Measurements from ENCODE around the gene STPG1. TPM values are rescaled to one million over a fixed set of nuclear protein-coding genes. Genes with fewer than 3 reads are reported as not detected.

Gene STPG1
- total RNA-seq, 1 donor from 2014 or later = 13.1 TPM

DNA sequence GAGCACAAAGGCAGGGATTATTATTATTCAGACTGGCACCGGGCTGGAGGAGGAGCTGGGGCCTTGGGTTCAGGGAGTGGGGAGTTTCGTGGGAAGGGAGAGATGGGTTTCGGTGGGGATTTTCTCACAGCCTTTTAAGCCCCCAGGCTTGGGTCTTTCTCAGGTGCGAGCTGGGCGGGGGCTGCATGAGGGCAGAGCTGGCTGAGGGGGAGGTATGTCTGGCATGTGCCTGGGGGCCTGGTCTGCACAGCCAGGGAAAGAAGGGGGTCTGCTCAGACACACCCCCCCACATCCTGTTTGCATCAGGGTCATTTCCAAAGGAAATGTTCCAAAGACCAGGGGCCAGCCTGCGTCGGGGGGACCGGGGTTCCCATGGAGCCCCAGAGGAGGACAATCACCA lies 72.8 kb downstream of the STPG1 start:
- H3K4me3 ChIP-seq = no peak overlapping the region
- DNase-seq (no peak), ATAC-seq (no peak)
- intact Hi-C loops (cut with DNase I) = no loop called here
- H3K27ac ChIP-seq = no peak overlapping the region
- no peaks in the 10 kb centered on the region for H3K4me1 ChIP-seq
- H3K27me3 ChIP-seq (ENCODE audit: low read depth) = no peaks in the 10 kb centered on the region
- H3K9me3 ChIP-seq = no peaks in the 10 kb centered on the region
- no peak for TF ChIP-seq CTCF (IDR thresholded peaks at IDR 0.05)
- no peaks in the 10 kb centered on the region for H3K36me3 ChIP-seq

DNA sequence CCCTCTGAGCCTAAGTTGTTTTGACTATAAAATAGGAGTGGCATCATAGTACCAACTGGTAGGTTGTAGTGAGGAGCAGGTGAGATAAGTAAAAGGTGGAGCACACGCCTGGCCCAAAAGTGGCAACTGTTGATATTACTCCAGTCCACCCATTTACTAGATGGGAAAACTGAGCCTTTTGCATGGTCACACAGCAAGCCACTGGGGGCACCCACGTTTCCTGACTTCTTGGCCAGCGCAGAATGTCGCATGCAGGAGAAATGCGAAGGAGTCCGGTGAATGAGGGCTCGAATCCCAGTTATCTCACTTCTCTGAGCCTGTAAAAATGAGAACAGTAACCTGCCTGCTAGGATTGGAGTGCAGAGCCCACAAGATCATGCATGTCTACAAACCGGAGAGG lies 73.6 kb downstream of the STPG1 start:
- DNase-seq = no peak
- Histone ChIP-seq H3K36me3 (no peaks in the 10 kb centered on the region), H3K4me1 (no peaks in the 10 kb centered on the region), H3K27ac (no peak overlapping the region), H3K27me3 (ENCODE audit: low read depth) (no peaks in the 10 kb centered on the region), H3K9me3 (no peaks in the 10 kb centered on the region), H3K4me3 (no peak overlapping the region)
- ATAC-seq = no peak
- TF ChIP-seq CTCF (IDR thresholded peaks at IDR 0.05) = no peak
- intact Hi-C loops (cut with DNase I) = no loop called here

- no peaks in the 10 kb centered on the region for H3K36me3 ChIP-seq
These were observed 75.1 kb downstream of the STPG1 start for GRCh38 chr1:24338447-24338846.

DNA sequence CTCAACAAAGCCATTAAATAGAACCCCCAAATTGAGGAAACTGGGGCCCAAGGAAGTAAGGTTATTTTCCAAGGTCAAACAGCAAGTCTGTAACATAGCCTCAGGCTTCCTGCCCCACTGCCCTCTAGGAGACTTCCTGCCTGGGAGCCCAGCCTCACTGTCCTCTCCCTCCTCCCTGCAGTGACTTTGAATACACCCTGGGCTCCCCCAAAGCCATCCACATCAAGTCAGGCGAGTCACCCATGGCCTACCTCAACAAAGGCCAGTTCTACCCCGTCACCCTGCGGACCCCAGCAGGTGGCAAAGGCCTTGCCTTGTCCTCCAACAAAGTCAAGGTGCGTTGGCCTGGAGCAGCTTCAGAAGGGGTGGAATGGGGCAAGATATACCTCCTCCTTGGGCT lies 76.1 kb downstream of the STPG1 start:
- no peak overlapping the region for H3K27ac ChIP-seq
- intact Hi-C loops (cut with DNase I) = no loop called here
- no peaks in the 10 kb centered on the region for H3K9me3 ChIP-seq
- DNase-seq (no peak), ATAC-seq (no peak)
- TF ChIP-seq CTCF (IDR thresholded peaks at IDR 0.05) = no peak
- no peaks in the 10 kb centered on the region for H3K27me3 ChIP-seq (ENCODE audit: low read depth)
- H3K4me3 ChIP-seq = no peak overlapping the region
- H3K36me3 ChIP-seq = no peaks in the 10 kb centered on the region
- no peaks in the 10 kb centered on the region for H3K4me1 ChIP-seq

More at GRCh38 chr1:24338447-24338846, 75.1 kb downstream of the STPG1 start:
- ATAC-seq (no peak), DNase-seq (no peak)
- no peaks in the 10 kb centered on the region for H3K4me1 ChIP-seq
- intact Hi-C loops (cut with DNase I) = no loop called here
- TF ChIP-seq CTCF (IDR thresholded peaks at IDR 0.05) = no peak
- H3K9me3 ChIP-seq = no peaks in the 10 kb centered on the region
- H3K4me3 ChIP-seq = no peak overlapping the region
- H3K27ac ChIP-seq = no peak overlapping the region
- no peaks in the 10 kb centered on the region for H3K27me3 ChIP-seq (ENCODE audit: low read depth)

GRCh38 chr1:24336075-24336474 lies 77.5 kb downstream of the STPG1 start:
- Histone ChIP-seq H3K27me3 (ENCODE audit: low read depth) (no peaks in the 10 kb centered on the region), H3K9me3 (no peaks in the 10 kb centered on the region), H3K27ac (no peak overlapping the region), H3K4me3 (no peak overlapping the region), H3K4me1 (no peaks in the 10 kb centered on the region), H3K36me3 (no peaks in the 10 kb centered on the region)
- no peak for TF ChIP-seq CTCF (IDR thresholded peaks at IDR 0.05)
- DNase-seq (no peak), ATAC-seq (no peak)
- intact Hi-C loops (cut with DNase I) = no loop called here
